K562 (cell line): Measurements from ENCODE around the gene MBOAT2. TPM values are rescaled to one million over a fixed set of nuclear protein-coding genes. Genes with fewer than 3 reads are reported as not detected.

Experiments used
- BCLAF1 ChIP-seq, 2 experiments: fragments of 450-650 bp in 1 of 2; IDR thresholded peaks; 2 replicates each; pipeline ENCODE4 v1.6.1; 2011 to 2017; ENCODE audit warnings: low read depth in 2 of 2, antibody characterized with exemption in 1 of 2, borderline replicate concordance in 1 of 2, low read length in 1 of 2, mild to moderate bottlenecking in 1 of 2, mixed read lengths in 1 of 2; ENCODE audit not compliant: control insufficient read depth in 1 of 2
- CREB1 ChIP-seq, 2 experiments: sonication (generic) in 1 of 2; formaldehyde crosslinking in 1 of 2; IDR thresholded peaks; 2 replicates each; pipeline versions ENCODE4 v1.6.1 to v1.8.0; 2012 to 2022; ENCODE audit warnings: inconsistent platforms in 1 of 2, mild to moderate bottlenecking in 1 of 2, missing genetic modification reagents in 1 of 2, moderate library complexity in 1 of 2
- E2F1 ChIP-seq: sonication (generic); formaldehyde crosslinking; IDR thresholded peaks from 2 replicates; pipeline ENCODE4 v1.8.1; 2023; ENCODE audit warnings: mild to moderate bottlenecking, missing genetic modification reagents, moderate library complexity
- HEY1 ChIP-seq: fragments of 250-450 bp; sonication (Bioruptor Pico); IDR thresholded peaks from 2 replicates; pipeline ENCODE4 v1.5.0; 2020; ENCODE audit warnings: mild to moderate bottlenecking, moderate library complexity, borderline replicate concordance
- JUN ChIP-seq, 2 experiments: sonication (generic) in 1 of 2; formaldehyde crosslinking in 1 of 2; IDR thresholded peaks; 2 replicates each; pipeline versions ENCODE4 v1.6.1 to v1.8.0; 2012 to 2022; ENCODE audit warnings: borderline replicate concordance in 2 of 2, mild to moderate bottlenecking in 2 of 2, improper control_type of control experiment in 1 of 2, low read depth in 1 of 2, low read length in 1 of 2, missing genetic modification reagents in 1 of 2
- KLF10 ChIP-seq: fragments of 250-450 bp; sonication (Bioruptor Pico); IDR thresholded peaks from 2 replicates; pipeline ENCODE4 v1.6.1; 2021; ENCODE audit warnings: matching md5 sums
- MNT ChIP-seq, 2 experiments: fragments of 450-650 bp; conservative IDR thresholded peaks; 2 replicates each; pipeline ENCODE4 v1.6.1; 2017; ENCODE audit warnings: mild to moderate bottlenecking in 2 of 2, moderate library complexity in 2 of 2
- SMAD3 ChIP-seq: fragments of 450-650 bp; formaldehyde crosslinking; conservative IDR thresholded peaks from 2 replicates; pipeline ENCODE4 v1.4.0; 2020; ENCODE audit warnings: mild to moderate bottlenecking
- ZNF174 ChIP-seq: fragments of 250-450 bp; sonication (Bioruptor Pico); IDR thresholded peaks from 2 replicates; pipeline ENCODE4 v1.4.0; 2020; ENCODE audit warnings: mild to moderate bottlenecking
- ZNF407 ChIP-seq: fragments of 450-650 bp; IDR thresholded peaks from 2 replicates; pipeline ENCODE4 v1.6.1; 2016; ENCODE audit warnings: low read depth
- polyA plus RNA-seq, 8 experiments: library from polyadenylated mRNA; depleted of rRNA in 4 of 8; stranded (reverse) in 5 of 8; unstranded in 3 of 8; fragments of >200 nt; fragmentation: Nextera tagmentation in 2 of 8; fragmentation: Illumina TruSeq in 1 of 8; extraction: Ambion mirVana in 2 of 8; extraction: Trizol in 1 of 8; gene quantifications; 2 replicates each; pipeline versions ENCODE4 v1.2.1 to v1.2.3, GENCODE V29; 2011 to 2014; ENCODE audit warnings: inconsistent platforms in 1 of 8, missing spikeins in 1 of 8
- total RNA-seq, 7 experiments: library from RNA; depleted of rRNA in 6 of 7; stranded (reverse); fragments of >200 nt in 6 of 7; fragmentation: Illumina TruSeq in 2 of 7; extraction: Trizol in 2 of 7; gene quantifications; 2 replicates each; pipeline versions ENCODE4 v1.2.1 to v1.2.3, GENCODE V29; 2011 to 2021; ENCODE audit warnings: low replicate concordance in 1 of 7

MBOAT2 gene
- total and polyA plus RNA-seq, 9 of the 15 experiments (the other 6 are each of a cell fraction or from before 2014, with no cell fraction given) = 8.4 to 122 (median 27.6) TPM

DNA sequence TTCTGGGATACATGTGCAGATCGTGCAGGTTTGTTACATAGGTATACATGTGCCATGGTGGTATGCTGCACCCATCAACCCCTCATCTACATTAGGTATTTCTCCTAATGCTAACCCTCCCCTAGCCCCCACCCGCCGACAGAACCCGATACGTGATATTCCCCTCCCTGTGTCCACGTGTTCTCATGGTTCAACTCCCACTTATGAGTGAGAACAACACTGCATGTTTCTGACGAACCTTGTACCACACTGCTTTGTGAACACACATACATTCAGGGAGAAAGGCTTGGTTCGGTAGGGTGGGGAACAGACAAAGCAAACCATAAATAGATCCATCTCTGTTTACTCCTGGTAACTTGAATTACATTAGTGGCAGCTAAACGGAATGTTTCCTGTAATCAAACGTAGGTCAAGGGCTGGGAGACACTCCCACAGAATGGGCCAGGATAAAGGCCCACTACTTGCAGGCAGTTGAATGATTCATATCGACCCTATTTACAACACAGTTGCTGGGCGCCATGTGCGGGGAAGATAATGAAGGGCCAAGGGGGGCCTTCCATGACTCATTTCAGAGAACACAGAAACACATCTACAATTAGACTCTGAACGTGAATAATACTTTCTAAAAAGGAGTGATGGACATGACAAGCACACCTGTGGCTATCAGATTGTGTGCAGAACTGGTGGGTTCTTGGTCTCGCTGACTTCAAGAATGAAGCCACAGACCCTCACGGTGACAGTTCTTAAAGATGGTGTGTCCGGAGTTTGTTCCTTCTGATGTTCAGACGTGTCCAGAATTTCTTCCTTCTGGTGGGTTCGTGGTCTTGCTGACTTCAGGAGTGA lies 109.3 kb downstream of the MBOAT2 start (continued):
- no peak for TF ChIP-seq ZNF407
- TF ChIP-seq KLF10 (CRISPR knock-in tag) = no peak
- peak; percentile 74; the same call in 1 of the 2 replicates for TF ChIP-seq CREB1 (IDR thresholded peaks at IDR 0.05)
- no peak for TF ChIP-seq CREB1 (CRISPR knock-in tag; IDR thresholded peaks at IDR 0.05)
- peak; percentile 93 for TF ChIP-seq JUN (IDR thresholded peaks at IDR 0.05; ENCODE audit: borderline replicate concordance, low read depth, low read length)
- TF ChIP-seq JUN (CRISPR knock-in tag; IDR thresholded peaks at IDR 0.05; ENCODE audit: borderline replicate concordance) = no peak
- TF ChIP-seq SMAD3 (CRISPR knock-in tag) = no peak
- no peak for TF ChIP-seq BCLAF1 (IDR thresholded peaks at IDR 0.05; ENCODE audit: borderline replicate concordance in 1 of 2, control insufficient read depth in 1 of 2, low read depth in 2 of 2, low read length in 1 of 2)
- TF ChIP-seq MNT (conservative IDR thresholded peaks at IDR 0.05) = peak; percentile 92 to 94
- no peak for TF ChIP-seq ZNF174 (CRISPR knock-in tag)
- TF ChIP-seq HEY1 (CRISPR knock-in tag) = no peak
- no peak for TF ChIP-seq E2F1 (CRISPR knock-in tag)
